Heart left ventricle (tissue), 16 donors: ENCODE data around the gene CENPX. TPM values are rescaled to one million over a fixed set of nuclear protein-coding genes. Genes with fewer than 3 reads are reported as not detected.

ENCODE experiments used
- ATAC-seq, 4 donors: fragments of 200-7000 bp; cut with Tn5 transposase; one replicate each; pipeline ENCODE4 v1.9.1; 2020 to 2022; ENCODE audit warnings: moderate library complexity in 4 of 4, mild to moderate bottlenecking in 3 of 4, moderate number of reproducible peaks in 1 of 4
- DNase-seq, 5 donors: peaks; one replicate each; pipeline ENCODE4 v3.0.0-alpha.2; 2020
- H3K27ac ChIP-seq, 12 donors: fragments of 200-600 bp; sonication (generic) in 4 of 12; one replicate each; pipeline versions ENCODE4 v1.5.0 to v1.8.0; 2016 to 2022; ENCODE audit warnings: mild to moderate bottlenecking in 2 of 12
- H3K27me3 ChIP-seq, 9 donors: fragments of 200-600 bp; sonication (generic) in 2 of 9; one replicate each; pipeline versions ENCODE4 v1.5.1 to v1.8.0; 2016 to 2022; ENCODE audit warnings: mild to moderate bottlenecking in 3 of 9
- H3K36me3 ChIP-seq, 9 donors: fragments of 200-600 bp; sonication (generic) in 2 of 9; one replicate each; pipeline versions ENCODE4 v1.5.0 to v1.8.0; 2018 to 2022; ENCODE audit warnings: mild to moderate bottlenecking in 2 of 9
- H3K4me1 ChIP-seq, 12 donors: fragments of 200-600 bp; sonication (generic) in 4 of 12; one replicate each; pipeline versions ENCODE4 v1.5.0 to v1.8.0; 2016 to 2022; ENCODE audit warnings: mild to moderate bottlenecking in 3 of 12
- H3K4me3 ChIP-seq, 12 donors: fragments of 200-600 bp; sonication (generic) in 4 of 12; one replicate each; pipeline versions ENCODE4 v1.5.0 to v1.8.0; 2017 to 2022; ENCODE audit warnings: mild to moderate bottlenecking in 9 of 12, moderate library complexity in 4 of 12
- H3K9me3 ChIP-seq, 12 donors: fragments of 200-600 bp; sonication (generic) in 4 of 12; one replicate each; pipeline versions ENCODE4 v1.5.0 to v1.8.0; 2016 to 2022; ENCODE audit warnings: mild to moderate bottlenecking in 1 of 12
- POLR2A ChIP-seq, 2 donors: fragments of 450-650 bp; IDR thresholded peaks; one replicate each; pipeline ENCODE4 v1.6.1; 2017; ENCODE audit warnings: antibody characterized with exemption in 2 of 2, mild to moderate bottlenecking in 2 of 2, moderate library complexity in 2 of 2
- WGBS, 4 donors: extraction: QIAGEN DNeasy Blood & Tissue Kit in 2 of 4; methylation state at CpG; one replicate each; pipeline versions ENCODE4 v1.1.5 to v1.1.7; 2013 to 2018; 5-methylcytosine and 5-hydroxymethylcytosine counted together
- intact Hi-C, 10 donors: fragments of 100-400 bp; cut with DNase I; formaldehyde crosslinking; loops; one replicate each; pipeline versions ENCODE4 v1.11.1 to v1.14.2; 2022
- polyA plus RNA-seq, 2 donors: library from polyadenylated mRNA; stranded (reverse); fragments of 200-250 nt; gene quantifications; one replicate each; pipeline ENCODE4 v1.2.3, GENCODE V29; 2013
- total RNA-seq, 9 donors: library from RNA; depleted of rRNA in 2 of 9; stranded (reverse); fragments of >200 nt in 2 of 9; fragmentation: NEBNext Ultra II Directional in 3 of 9; extraction: Animal tissue kit (Norgen Biotek cat#: 25700) in 3 of 9; gene quantifications; one replicate each; pipeline versions ENCODE4 v1.1.0 to v1.2.4, GENCODE V29; 2016 to 2023
- TF ChIP-seq, protein P1 (sequence below), 12 donors: fragments of 200-600 bp; sonication (generic) in 4 of 12; IDR thresholded peaks; one replicate each; pipeline versions ENCODE4 v1.5.0 to v1.8.0; 2018 to 2022; ENCODE audit warnings: antibody characterized with exemption in 12 of 12, mild to moderate bottlenecking in 5 of 12
- donor health status: ischemic (EF 13 %, LVEDD 7.1; RV severe dilation, severe dysfunction).
- donor health status: healthy with polysubstance abuse.
- donor health status: DM: no; HTN: yes; CAD: no.
- donor health status: DM: no; HTN: no; CAD: no.
- donor health status: ischemic (EF 25% LVEDD 6.9; RV normal size, moderate dysfunction).
- donor health status: ischemic (EF 25% LVEDD 5.7; RV mildly dilated, moderate dysfunction).
- donor health status: healthy.
- donor health status: DM: yes; HTN: yes; CAD: no.
- donor health status: ischemic (EF 35%, LVEDD 5.7; RV mildly dilated, moderate dysfunction).
- donor health status: nonischemic (EF 11% LVEDD 7.7; RV severe dilation, severe dysfunction).
- donor health status: DM: yes; HTN: yes; CAD: no.
- donor health status: PGD.
- donor health status: ischemic (EF 29% LVEDD 5.4; RV normal size, mild dysfunction).
- donor health status: nonischemic (EF 23%, LVEDD 6.1; RV moderate dilation, normal function).

CENPX gene
- total and polyA plus RNA-seq, 11 donors = 16.8 to 126 (median 29.2) TPM

DNA sequence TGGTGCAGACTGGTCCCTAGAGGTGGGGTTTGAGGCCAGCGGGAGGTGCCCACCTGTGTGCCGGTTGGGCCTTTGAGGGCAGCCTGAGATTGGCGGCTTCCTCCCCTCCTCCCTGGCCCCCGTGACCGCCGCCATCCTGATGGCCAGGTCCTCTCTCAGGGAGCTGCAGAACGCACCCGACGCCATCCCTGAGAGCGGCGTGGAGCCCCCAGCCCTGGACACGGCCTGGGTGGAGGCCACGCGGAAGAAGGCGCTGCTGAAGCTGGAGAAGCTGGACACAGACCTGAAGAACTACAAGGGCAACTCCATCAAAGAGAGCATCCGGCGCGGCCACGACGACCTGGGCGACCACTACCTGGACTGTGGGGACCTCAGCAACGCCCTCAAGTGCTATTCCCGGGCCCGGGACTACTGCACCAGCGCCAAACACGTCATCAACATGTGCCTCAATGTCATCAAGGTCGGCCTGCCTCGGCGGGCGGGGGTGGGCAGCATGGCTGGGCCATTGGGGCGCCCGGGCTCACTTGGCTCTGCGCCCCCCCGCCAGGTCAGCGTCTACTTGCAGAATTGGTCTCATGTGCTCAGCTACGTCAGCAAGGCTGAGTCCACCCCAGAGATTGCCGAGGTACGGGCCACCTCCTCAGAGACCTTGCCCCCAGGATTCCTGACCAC lies 31.8 kb upstream of the CENPX start:
- WGBS, 4 donors = 87 to 89% (median 89%) methylated on average over 19 to 38 of the region's 38 CpGs
- Histone ChIP-seq H3K36me3 (peaks cover 0 to 70% (median 58%) of the 10 kb centered on the region in 9 donors), H3K27me3 (no peaks in the 10 kb centered on the region), H3K4me1 (peaks cover 3 to 36% (median 24%) of the 10 kb centered on the region in 12 donors), H3K27ac (no peak overlapping the region), H3K4me3 (no peak overlapping the region), H3K9me3 (no peaks in the 10 kb centered on the region)
- intact Hi-C loops = loop anchor here in 1 of 10 donors (5.0 kb wide), 1 partner anchor 43 kb away; the partner anchor contains the start of gene FASN
- TF ChIP-seq, protein P1, sequence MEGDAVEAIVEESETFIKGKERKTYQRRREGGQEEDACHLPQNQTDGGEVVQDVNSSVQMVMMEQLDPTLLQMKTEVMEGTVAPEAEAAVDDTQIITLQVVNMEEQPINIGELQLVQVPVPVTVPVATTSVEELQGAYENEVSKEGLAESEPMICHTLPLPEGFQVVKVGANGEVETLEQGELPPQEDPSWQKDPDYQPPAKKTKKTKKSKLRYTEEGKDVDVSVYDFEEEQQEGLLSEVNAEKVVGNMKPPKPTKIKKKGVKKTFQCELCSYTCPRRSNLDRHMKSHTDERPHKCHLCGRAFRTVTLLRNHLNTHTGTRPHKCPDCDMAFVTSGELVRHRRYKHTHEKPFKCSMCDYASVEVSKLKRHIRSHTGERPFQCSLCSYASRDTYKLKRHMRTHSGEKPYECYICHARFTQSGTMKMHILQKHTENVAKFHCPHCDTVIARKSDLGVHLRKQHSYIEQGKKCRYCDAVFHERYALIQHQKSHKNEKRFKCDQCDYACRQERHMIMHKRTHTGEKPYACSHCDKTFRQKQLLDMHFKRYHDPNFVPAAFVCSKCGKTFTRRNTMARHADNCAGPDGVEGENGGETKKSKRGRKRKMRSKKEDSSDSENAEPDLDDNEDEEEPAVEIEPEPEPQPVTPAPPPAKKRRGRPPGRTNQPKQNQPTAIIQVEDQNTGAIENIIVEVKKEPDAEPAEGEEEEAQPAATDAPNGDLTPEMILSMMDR (IDR thresholded peaks at IDR 0.05) = no peak
- TF ChIP-seq POLR2A (IDR thresholded peaks at IDR 0.05) = no peak
- peak in 3 of 5 donors; percentile 18 to 58 (median 24) for DNase-seq
- ATAC-seq = no peak

- Histone ChIP-seq H3K4me3 (peak overlapping the region in 1 of 12 donors; percentile 96), H3K4me1 (peaks cover 3 to 38% (median 24%) of the 10 kb centered on the region in 12 donors), H3K27me3 (no peaks in the 10 kb centered on the region), H3K9me3 (no peaks in the 10 kb centered on the region), H3K27ac (no peak overlapping the region), H3K36me3 (peaks cover 0 to 69% (median 53%) of the 10 kb centered on the region in 9 donors)
- intact Hi-C loops = no loop called here
- ATAC-seq (no peak), DNase-seq (peak in 2 of 5 donors; percentile 24 to 54)
- 94 to 95% (median 95%) methylated on average over 18 to 28 of the region's 28 CpGs for WGBS, 4 donors
- TF ChIP-seq, protein P1 (IDR thresholded peaks at IDR 0.05) = no peak
Measured at GRCh38 chr17:82053556-82054263, 31.0 kb upstream of the CENPX start.

GRCh38 chr17:82053130-82053529 lies 30.5 kb upstream of the CENPX start:
- TF ChIP-seq, protein P1 (IDR thresholded peaks at IDR 0.05) = no peak
- TF ChIP-seq POLR2A (IDR thresholded peaks at IDR 0.05) = no peak
- DNase-seq (peak in 2 of 5 donors; percentile 27 to 37), ATAC-seq (no peak)
- no peaks in the 10 kb centered on the region for H3K9me3 ChIP-seq
- WGBS, 4 donors = 90 to 93% (median 90%) methylated on average over 8 to 19 of the region's 19 CpGs
- H3K27me3 ChIP-seq = no peaks in the 10 kb centered on the region
- H3K4me1 ChIP-seq = peaks cover 3 to 38% (median 24%) of the 10 kb centered on the region in 12 donors
- intact Hi-C loops = no loop called here
- no peak overlapping the region for H3K27ac ChIP-seq
- peak overlapping the region in 7 of 12 donors; percentile 63 to 96 (median 82) for H3K4me3 ChIP-seq
- H3K36me3 ChIP-seq = peaks cover 0 to 68% (median 48%) of the 10 kb centered on the region in 9 donors

GRCh38 chr17:82052638-82053059 lies 30.0 kb upstream of the CENPX start:
- no peak for ATAC-seq
- no peaks in the 10 kb centered on the region for H3K9me3 ChIP-seq
- peaks cover 0 to 68% (median 43%) of the 10 kb centered on the region in 9 donors for H3K36me3 ChIP-seq
- no peak for TF ChIP-seq POLR2A (IDR thresholded peaks at IDR 0.05)
- TF ChIP-seq, protein P1 (IDR thresholded peaks at IDR 0.05) = no peak
- H3K4me1 ChIP-seq = peaks cover 3 to 38% (median 24%) of the 10 kb centered on the region in 12 donors
- H3K27ac ChIP-seq = peak overlapping the region in 5 of 12 donors; percentile 9 to 67 (median 58)
- WGBS, 4 donors = 15 to 27% (median 25%) methylated on average over 17 to 19 of the region's 19 CpGs
- H3K27me3 ChIP-seq = no peaks in the 10 kb centered on the region
- no peak for DNase-seq
- peak overlapping the region; percentile 63 to 96 (median 82) for H3K4me3 ChIP-seq
- intact Hi-C loops = no loop called here
